Measurements from ENCODE around the gene MBP. TPM values are rescaled to one million over a fixed set of nuclear protein-coding genes. Genes with fewer than 3 reads are reported as not detected.

Gene MBP
- total and polyA plus RNA-seq, 2 experiments from 2014 or later: 18.4 to 22.9 TPM

DNA sequence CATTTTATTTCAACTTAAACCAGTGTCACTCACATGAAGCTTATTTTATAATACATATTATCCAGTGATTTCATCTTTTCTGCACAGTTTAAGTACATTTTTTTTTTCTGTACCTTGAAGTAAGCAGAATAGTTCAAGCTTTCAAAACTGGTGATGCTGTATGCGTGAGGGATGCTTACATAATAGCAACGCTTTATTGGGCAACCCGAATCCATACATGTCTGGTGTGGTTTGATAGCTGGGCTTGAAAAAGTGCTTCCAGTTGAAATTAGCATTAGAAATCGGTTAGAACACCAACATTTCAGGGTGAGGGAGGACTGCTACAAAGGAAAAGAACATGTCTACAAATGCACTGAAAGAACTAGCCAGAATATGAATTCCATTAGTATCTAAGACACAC is 117.4 kb downstream of the MBP start (continued):
- TF ChIP-seq ZNF462 (CRISPR knock-in tag; IDR thresholded peaks at IDR 0.05): no peak
- no peak for TF ChIP-seq ZNF331 (CRISPR knock-in tag; IDR thresholded peaks at IDR 0.05; ENCODE audit: low read depth)
- TF ChIP-seq, protein P1, sequence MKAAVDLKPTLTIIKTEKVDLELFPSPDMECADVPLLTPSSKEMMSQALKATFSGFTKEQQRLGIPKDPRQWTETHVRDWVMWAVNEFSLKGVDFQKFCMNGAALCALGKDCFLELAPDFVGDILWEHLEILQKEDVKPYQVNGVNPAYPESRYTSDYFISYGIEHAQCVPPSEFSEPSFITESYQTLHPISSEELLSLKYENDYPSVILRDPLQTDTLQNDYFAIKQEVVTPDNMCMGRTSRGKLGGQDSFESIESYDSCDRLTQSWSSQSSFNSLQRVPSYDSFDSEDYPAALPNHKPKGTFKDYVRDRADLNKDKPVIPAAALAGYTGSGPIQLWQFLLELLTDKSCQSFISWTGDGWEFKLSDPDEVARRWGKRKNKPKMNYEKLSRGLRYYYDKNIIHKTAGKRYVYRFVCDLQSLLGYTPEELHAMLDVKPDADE (IDR thresholded peaks at IDR 0.05): no peak
- TF ChIP-seq NANOG (IDR thresholded peaks at IDR 0.05; ENCODE audit: borderline replicate concordance): no peak
- no peak for TF ChIP-seq CTCF (conservative IDR thresholded peaks at IDR 0.05; ENCODE audit: low read depth in 2 of 2)
- no peak for TF ChIP-seq JUNB (IDR thresholded peaks at IDR 0.05; ENCODE audit: unreplicated experiment)
- no peak for TF ChIP-seq EZH2 (IDR thresholded peaks at IDR 0.05; ENCODE audit: low read depth, unreplicated experiment)

All from GM23338 (cell line).